GM19463 (cell line): ENCODE data around the gene MCM9.
"Not testable (repeated sequence)": the region's sequence is repeated elsewhere in the genome, so short reads cannot be mapped to it uniquely, and the experiment has no call there.

ENCODE experiments used
- ATAC-seq: cut with Tn5 transposase; IDR thresholded peaks from one replicate; pipeline ENCODE4 v1.9.1; 2021; ENCODE audit warnings: mild to moderate bottlenecking, moderate library complexity; ENCODE audit not compliant: unreplicated experiment

MCM9 gene

GRCh38 chr6:118772886-118773285 lies 162.1 kb downstream of the MCM9 start:
- no peak for ATAC-seq

GRCh38 chr6:118771253-118771652 lies 163.7 kb downstream of the MCM9 start:
- ATAC-seq = no peak

- ATAC-seq = no peak
Measured at GRCh38 chr6:118770835-118771234, 164.1 kb downstream of the MCM9 start.

GRCh38 chr6:118770112-118770788 lies 164.7 kb downstream of the MCM9 start:
- ATAC-seq = no peak

- no peak for ATAC-seq
Measured at GRCh38 chr6:118768904-118769325, 166.0 kb downstream of the MCM9 start.

- ATAC-seq = no peak
Measured at GRCh38 chr6:118768441-118768840, 166.5 kb downstream of the MCM9 start.

- ATAC-seq = not testable (repeated sequence)
Measured at GRCh38 chr6:118765316-118765715, 169.6 kb downstream of the MCM9 start.

- ATAC-seq = no peak
Measured at GRCh38 chr6:118764766-118765165, 170.2 kb downstream of the MCM9 start.
